Myocyte (in vitro differentiated cells): ENCODE measurements around the gene MCM7. TPM values are rescaled to one million over a fixed set of nuclear protein-coding genes. Genes with fewer than 3 reads are reported as not detected.

Experiments used
- microRNA counts: library from miRNA; unstranded; fragments of <30 nt; microRNA quantifications from one replicate; lab custom pipeline; 2016
- microRNA-seq: library from miRNA; unstranded; fragments of <30 nt; microRNA quantifications from one replicate; pipeline ENCODE4, GENCODE V29; 2016
- total RNA-seq: library from RNA; depleted of rRNA; stranded (reverse); fragments of >200 nt; gene quantifications from 2 replicates; pipeline ENCODE4 v1.2.3, GENCODE V29; 2014

The MCM7 gene
- total RNA-seq, 1 donor from 2014 or later = 23.2 TPM

MicroRNA genes within 50 kb of the gene (microRNA counts, 767-probe panel; counts per million panel counts)
- microRNA hsa-miR-106b-5p (lab: Ali Mortazavi, UCI) = 8,558 counts per million, percentile 25 among the panel's probes with 10 or more counts
- 11,982 counts per million, percentile 56 among the panel's probes with 10 or more counts for microRNA hsa-miR-25-3p (lab: Ali Mortazavi, UCI)
- 12,230 counts per million, percentile 58 among the panel's probes with 10 or more counts for microRNA hsa-miR-93-5p (lab: Ali Mortazavi, UCI)

Small RNA genes lying within 50 kb of the gene (microRNA-seq; reads per million reads assigned to microRNA genes)
- gene MIR106B (2,886 reads per million, percentile 90 among the genes with 10 or more reads in this experiment), gene MIR25 (124 reads per million, percentile 59 among the genes with 10 or more reads in this experiment), gene MIR93 (1,855 reads per million, percentile 86 among the genes with 10 or more reads in this experiment)

Other genes with a start within 250 kb of the MCM7 start
- not detected in 2 replicates for gene OR2AE1, start 224.4 kb downstream of the MCM7 start, total RNA-seq
- gene TRIM4, start 181.9 kb downstream of the MCM7 start, total RNA-seq = 20.2 and 20.5 TPM in 2 replicates
- gene GJC3, start 171.8 kb downstream of the MCM7 start, total RNA-seq = not detected in 2 replicates
- not detected in 2 replicates for gene AZGP1, start 125.4 kb downstream of the MCM7 start, total RNA-seq
- gene ZKSCAN1, start 85.8 kb downstream of the MCM7 start, total RNA-seq = 27.5 and 34.2 TPM in 2 replicates
- 25.2 and 27.2 TPM in 2 replicates for gene ZSCAN21, start 51.6 kb downstream of the MCM7 start, total RNA-seq
- gene ZNF3, start 19.7 kb downstream of the MCM7 start, total RNA-seq = 40.7 and 61.3 TPM in 2 replicates
- gene COPS6, start 12.4 kb downstream of the MCM7 start, total RNA-seq = 52.9 and 56.0 TPM in 2 replicates
- 38.5 and 51.7 TPM in 2 replicates for gene AP4M1, start 246 bp upstream of the MCM7 start, total RNA-seq
- gene TAF6, start 18.0 kb upstream of the MCM7 start, total RNA-seq = 58.8 and 76.8 TPM in 2 replicates
- 14.0 and 19.7 TPM in 2 replicates for gene CNPY4, start 18.2 kb upstream of the MCM7 start, total RNA-seq
- gene MBLAC1, start 25.6 kb upstream of the MCM7 start, total RNA-seq = 3.5 and 4.5 TPM in 2 replicates
- 117 and 139 TPM in 2 replicates for gene LAMTOR4, start 47.5 kb upstream of the MCM7 start, total RNA-seq
- 11.2 and 12.7 TPM in 2 replicates for gene TRAPPC14, start 57.3 kb upstream of the MCM7 start, total RNA-seq
- gene GAL3ST4, start 67.2 kb upstream of the MCM7 start, total RNA-seq = 4.4 and 4.8 TPM in 2 replicates
- 60.4 and 65.3 TPM in 2 replicates for gene GPC2, start 76.0 kb upstream of the MCM7 start, total RNA-seq
- 0.31 TPM in 1 of 2 replicates, not detected in the other for gene STAG3, start 76.5 kb upstream of the MCM7 start, total RNA-seq
- gene PVRIG, start 118.6 kb upstream of the MCM7 start, total RNA-seq = not detected in 2 replicates
- not detected in 2 replicates for gene SPDYE3, start 206.3 kb upstream of the MCM7 start, total RNA-seq